HG03135 (cell line): ENCODE data around the gene TTC24.
A peak's percentile ranks its signal among the peaks of the same experiment; 100 is the strongest.
"Not testable (repeated sequence)": the region's sequence is repeated elsewhere in the genome, so short reads cannot be mapped to it uniquely, and the experiment has no call there.

Experiments
- ATAC-seq: cut with Tn5 transposase; IDR thresholded peaks from one replicate; pipeline ENCODE4 v1.9.1; 2021; ENCODE audit warnings: mild to moderate bottlenecking, moderate library complexity; ENCODE audit not compliant: unreplicated experiment

Gene TTC24

GRCh38 chr1:156601892-156602291 is 22.4 kb downstream of the TTC24 start:
- peak; percentile 22 for ATAC-seq

GRCh38 chr1:156602557-156602993 is 23.1 kb downstream of the TTC24 start:
- ATAC-seq, result no peak

DNA sequence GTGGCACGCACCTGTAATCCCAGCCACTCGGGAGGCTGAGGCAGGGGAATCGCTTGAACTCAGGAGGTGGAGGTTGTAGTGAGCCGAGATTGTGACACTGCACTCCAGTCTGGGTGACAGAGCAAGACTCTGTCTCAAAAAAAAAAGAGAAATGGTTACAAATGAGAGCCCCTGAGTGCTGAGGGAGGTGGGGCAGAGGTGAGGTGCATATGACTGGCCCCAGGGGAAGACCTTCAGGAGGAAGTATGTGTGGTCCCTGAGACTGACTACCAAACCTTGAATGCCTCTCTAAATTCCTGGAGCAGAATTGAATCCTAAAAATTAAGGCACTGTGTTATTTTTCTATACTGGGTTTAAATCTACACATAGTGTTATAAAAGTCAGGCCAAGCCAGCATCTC is 27.8 kb downstream of the TTC24 start:
- not testable (repeated sequence) for ATAC-seq

- peak; percentile 68 for ATAC-seq
Observed at GRCh38 chr1:156608036-156608674, 28.6 kb downstream of the TTC24 start.

- no peak for ATAC-seq
Observed at GRCh38 chr1:156608981-156609380, 29.5 kb downstream of the TTC24 start.

DNA sequence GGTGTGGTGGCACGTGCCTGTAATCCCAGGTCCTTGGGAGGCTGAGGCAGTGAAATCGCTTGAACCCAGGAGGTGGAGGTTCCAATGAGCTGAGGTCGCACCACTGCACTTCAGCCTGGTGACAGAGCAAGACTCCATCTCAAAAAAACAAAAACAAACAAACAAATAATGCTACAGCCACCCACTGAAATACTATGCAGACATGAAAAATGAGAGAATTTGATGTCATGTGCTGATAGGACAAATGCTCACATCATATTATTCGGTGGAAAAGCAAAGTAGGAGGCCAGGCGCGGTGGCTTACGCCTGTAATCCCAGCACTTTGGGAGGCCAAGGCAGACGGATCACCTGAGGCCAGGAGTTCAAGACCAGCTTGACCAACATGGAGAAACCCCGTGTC is 30.5 kb downstream of the TTC24 start:
- not testable (repeated sequence) for ATAC-seq

GRCh38 chr1:156612666-156613065 is 33.1 kb downstream of the TTC24 start:
- ATAC-seq, result no peak

GRCh38 chr1:156615946-156616345 is 36.4 kb downstream of the TTC24 start:
- ATAC-seq, result no peak

DNA sequence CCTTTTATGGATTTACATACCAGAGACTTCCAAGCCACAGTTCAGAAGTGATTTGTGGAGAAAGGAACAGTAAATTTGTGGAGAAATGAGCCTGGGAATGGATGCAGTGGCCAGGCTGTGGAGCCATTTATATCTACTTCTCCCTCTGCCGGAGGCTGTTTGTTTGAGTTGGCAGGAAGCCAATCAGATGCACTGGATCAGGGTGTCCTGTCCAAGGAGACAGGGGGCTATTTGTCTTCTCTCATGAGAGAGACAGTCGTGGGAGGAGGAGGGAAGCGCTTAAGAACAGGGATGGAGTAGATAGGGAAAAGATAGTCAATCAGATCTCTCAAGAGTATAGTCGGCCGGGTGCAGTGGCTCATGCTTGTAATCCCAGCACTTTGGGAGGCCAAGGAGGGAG is 36.9 kb downstream of the TTC24 start:
- ATAC-seq, result no peak

DNA sequence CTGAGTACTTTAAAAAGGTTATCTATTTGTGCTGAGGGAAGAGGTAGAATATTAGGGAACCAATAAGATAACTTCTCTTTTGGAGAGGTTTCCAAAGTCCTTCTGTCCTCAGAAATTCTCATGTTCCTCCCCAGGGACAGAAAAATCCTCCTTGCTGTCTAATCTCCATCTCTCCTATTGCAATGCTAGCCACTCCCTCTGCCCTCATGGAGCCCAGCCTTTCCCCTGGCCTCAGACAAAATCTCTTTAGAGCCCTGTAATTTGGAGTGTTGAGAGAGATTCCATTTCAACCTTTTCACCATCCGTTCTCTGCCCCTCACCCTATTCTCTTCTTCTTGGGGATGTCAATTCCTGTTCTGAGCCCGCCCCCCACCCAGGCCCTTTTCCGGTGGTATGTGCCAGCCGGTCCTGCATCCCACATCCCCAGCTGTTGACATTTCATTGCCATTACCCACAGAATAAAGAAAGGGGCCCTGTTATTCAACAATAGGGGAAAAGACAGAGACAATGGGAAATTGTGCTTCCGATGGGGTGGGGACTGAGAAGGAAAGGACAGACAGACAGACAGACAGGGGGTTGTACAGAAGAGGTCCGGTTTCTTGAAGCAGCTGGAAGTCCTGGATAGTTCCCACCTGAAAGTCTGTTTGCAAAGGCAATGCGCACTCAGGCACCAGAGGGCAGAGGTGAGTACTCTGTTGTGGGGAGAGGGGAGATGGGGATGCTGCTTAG is 39.5 kb downstream of the TTC24 start, which contains the start of gene HAPLN2:
HAPLN2 (plus strand) TSS at position 563 of the 729 bp plus-strand sequence. CDS start 4,076 bp downstream, outside the sequence.
- no peak for ATAC-seq

- no peak for ATAC-seq
Observed at GRCh38 chr1:156619582-156619955, 40.0 kb downstream of the TTC24 start.

DNA sequence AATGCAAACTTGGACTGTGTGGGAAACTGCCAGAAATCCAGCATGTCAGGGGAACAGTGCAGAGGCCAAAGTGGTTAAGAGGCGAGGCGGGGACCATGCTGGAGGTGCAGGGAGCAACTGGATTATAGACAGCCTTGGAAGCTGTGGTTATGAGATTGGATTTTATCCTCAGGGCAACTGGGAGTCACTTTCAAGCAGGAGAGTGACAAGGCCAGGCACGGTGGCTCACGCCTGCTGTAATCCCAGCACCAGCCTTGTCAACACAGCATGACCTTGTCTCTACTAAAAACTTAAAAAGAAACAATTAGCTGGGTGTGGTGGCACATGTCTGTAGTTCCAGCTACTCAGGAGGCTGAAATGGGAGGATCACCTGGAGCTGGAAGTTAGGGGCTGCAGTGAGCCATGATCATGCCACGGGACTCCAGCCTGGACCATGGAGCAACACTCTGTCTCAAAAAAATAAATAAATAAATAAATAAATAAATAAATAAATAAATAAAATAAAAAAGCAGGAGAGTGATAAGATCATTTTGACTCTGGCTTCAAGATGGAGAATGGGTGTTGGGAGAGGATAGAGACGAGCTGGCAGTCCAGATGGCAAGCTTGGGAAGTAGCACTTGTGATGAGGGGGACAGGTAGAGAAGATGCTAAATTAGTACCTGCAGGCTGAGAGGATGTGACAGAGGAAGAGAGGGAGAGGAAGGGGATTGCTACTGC is 43.2 kb downstream of the TTC24 start:
- ATAC-seq, result no peak

GRCh38 chr1:156623946-156624813 is 44.7 kb downstream of the TTC24 start:
- no peak for ATAC-seq

- no peak for ATAC-seq
Observed at GRCh38 chr1:156624814-156625435, 45.4 kb downstream of the TTC24 start.

- ATAC-seq, result no peak
Observed at GRCh38 chr1:156625436-156626078, 46.0 kb downstream of the TTC24 start.

DNA sequence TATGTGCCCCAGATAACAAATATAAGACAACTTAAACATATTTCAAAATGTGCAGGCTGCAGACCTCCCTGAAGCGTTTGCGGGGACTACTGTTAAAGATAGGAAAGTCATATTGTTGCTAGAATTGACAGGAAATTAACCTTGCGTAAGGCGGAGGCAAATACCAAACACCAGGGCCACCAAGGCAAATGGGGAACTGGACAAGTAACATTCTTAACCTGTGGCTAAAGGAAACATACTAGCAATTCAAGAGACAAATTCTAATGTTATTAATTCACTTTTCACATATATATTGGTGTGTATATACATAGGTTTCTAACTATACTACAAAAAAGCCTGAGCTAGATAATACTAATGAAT is 46.5 kb downstream of the TTC24 start:
- no peak for ATAC-seq

- ATAC-seq, result no peak
Observed at GRCh38 chr1:156627313-156627880, 47.9 kb downstream of the TTC24 start.

- no peak for ATAC-seq
Observed at GRCh38 chr1:156629823-156630449, 50.4 kb downstream of the TTC24 start.

DNA sequence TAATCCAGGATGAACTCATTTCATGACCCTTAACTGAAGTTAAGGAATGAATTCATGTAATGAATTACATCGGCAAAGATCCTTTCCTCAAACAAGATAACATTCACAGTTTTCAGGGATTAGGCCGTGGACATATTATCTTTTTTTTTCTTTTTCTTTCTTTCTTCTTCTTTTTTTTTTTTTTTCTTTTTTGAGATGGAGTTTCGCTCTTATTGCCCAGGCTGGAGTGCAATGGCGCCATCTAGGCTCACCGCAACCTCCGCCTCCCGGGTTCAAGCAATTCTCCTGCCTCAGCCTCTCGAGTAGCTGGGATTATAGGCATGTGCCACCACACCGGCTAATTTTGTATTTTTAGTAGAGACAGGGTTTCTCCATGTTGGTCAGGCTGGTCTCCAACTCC is 51.6 kb downstream of the TTC24 start:
- ATAC-seq, result not testable (repeated sequence)
